ENCODE measurements around the gene NPHS2.

NPHS2 gene

DNA sequence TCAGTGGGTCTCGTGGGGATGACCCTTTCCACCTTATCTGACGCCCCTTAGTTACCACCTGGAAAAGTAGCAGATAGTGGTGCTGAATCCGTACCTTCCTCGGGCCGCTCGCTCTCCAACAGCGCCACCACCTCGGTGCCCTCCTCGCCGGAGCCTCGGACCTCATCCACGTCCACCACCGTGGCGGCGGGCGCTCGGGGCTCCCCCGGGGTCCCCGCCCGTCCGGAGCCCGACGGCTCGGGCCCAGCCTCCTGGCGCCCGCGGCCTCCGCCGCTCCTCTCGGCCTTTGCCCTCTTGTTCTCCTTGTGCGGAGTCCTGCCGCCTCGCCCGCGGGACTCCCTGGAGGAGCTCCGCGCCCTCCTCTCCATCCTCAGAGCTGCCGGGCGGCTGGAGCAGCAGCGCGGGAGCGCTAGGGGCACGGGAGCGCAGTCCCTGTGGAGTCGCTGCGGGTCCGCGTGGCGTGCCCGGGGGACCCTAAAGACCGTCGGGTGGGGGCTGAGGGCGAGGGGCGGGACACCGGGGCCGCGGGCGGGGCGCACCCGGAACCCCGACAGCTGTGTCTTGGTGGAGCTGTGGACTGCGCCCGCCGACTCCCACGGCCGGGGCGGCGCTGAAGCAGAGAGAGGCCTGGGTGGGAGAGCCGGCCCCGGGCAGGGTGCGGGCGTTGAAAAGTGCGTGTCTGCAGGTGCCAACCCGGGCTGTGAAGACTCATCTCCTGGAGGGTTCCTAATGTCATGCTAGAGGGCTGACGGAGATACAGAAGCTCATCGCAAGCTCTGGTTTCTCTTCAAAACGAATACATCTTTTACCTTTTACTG, at the start of gene NPHS2:
Gene NPHS2, minus strand, starts transcription at position 452 of the 818 bp plus-strand sequence. Its CDS starts 84 bp downstream, at position 368.
- Histone ChIP-seq H3K4me1 (ENCODE audit: control insufficient read depth, low read depth, low read length) (peaks cover 6% of the 10 kb centered on the region), H3K36me3 (ENCODE audit: control insufficient read depth, low read depth, low read length) (no peaks in the 10 kb centered on the region), H3K9ac (ENCODE audit: low read length) (no peak within 1 kb of the TSS), H3K9me3 (ENCODE audit: control insufficient read depth, low read depth, low read length) (no peaks in the 10 kb centered on the region), H3K27me3 (ENCODE audit: control insufficient read depth, insufficient read depth, low read length) (peaks cover 58% of the 10 kb centered on the region), H3K4me3 (ENCODE audit: low read length) (peak within 1 kb of the TSS; percentile 50), H3K27ac (ENCODE audit: low read length) (no peak within 1 kb of the TSS)

DNA sequence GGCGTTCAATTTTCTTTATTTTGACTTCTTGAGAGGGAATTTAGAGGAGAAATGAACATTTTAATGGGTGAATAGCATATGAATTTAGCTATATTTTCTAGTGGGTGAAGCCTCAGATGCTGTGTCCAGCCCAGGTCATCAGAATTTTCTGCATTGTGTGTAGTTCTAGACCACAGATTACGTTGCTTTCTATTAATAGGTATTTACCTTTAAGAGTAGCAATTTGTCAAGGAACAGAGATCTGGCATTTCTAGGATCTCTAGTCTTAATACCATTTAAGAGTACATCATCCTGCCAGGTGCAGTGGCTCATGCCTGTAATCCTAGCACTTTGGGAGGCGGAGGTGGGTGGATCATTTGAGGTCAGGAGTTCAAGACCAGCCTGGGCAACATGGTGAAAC, 36.6 kb upstream of the NPHS2 start:
- Histone ChIP-seq H3K27me3 (ENCODE audit: control insufficient read depth, insufficient read depth, low read length) (no peaks in the 10 kb centered on the region), H3K4me1 (ENCODE audit: control insufficient read depth, low read depth, low read length) (no peaks in the 10 kb centered on the region), H3K27ac (ENCODE audit: low read length) (no peak overlapping the region), H3K9me3 (ENCODE audit: control insufficient read depth, low read depth, low read length) (no peaks in the 10 kb centered on the region), H3K36me3 (ENCODE audit: control insufficient read depth, low read depth, low read length) (no peaks in the 10 kb centered on the region), H3K9ac (ENCODE audit: low read length) (no peak overlapping the region), H3K4me3 (ENCODE audit: low read length) (no peak overlapping the region)

DNA sequence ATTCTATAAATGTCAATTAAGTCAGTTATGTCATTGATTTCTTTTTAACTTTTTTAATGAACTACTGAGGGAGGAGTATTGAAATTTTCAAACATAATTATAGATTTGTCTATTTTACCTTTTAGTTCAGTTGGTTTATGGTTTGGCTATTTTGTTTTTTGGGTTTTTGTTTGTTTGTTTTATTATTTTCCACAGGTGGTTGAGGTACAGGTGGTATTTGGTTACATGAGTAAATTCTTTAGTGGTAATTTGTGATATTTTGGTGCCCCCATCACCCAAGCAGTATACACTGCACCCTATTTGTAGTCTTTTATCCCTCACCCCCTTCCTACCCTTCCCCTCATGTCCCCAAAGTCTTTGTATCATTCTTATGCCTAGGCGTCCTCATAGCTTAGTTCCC, 25.3 kb upstream of the NPHS2 start:
- H3K4me1 ChIP-seq (ENCODE audit: control insufficient read depth, low read depth, low read length) = no peaks in the 10 kb centered on the region
- H3K9me3 ChIP-seq (ENCODE audit: control insufficient read depth, low read depth, low read length) = no peaks in the 10 kb centered on the region
- no peaks in the 10 kb centered on the region for H3K27me3 ChIP-seq (ENCODE audit: control insufficient read depth, insufficient read depth, low read length)
- no peak overlapping the region for H3K4me3 ChIP-seq (ENCODE audit: low read length)
- H3K9ac ChIP-seq (ENCODE audit: low read length) = no peak overlapping the region
- no peak overlapping the region for H3K27ac ChIP-seq (ENCODE audit: low read length)
- no peaks in the 10 kb centered on the region for H3K36me3 ChIP-seq (ENCODE audit: control insufficient read depth, low read depth, low read length)

DNA sequence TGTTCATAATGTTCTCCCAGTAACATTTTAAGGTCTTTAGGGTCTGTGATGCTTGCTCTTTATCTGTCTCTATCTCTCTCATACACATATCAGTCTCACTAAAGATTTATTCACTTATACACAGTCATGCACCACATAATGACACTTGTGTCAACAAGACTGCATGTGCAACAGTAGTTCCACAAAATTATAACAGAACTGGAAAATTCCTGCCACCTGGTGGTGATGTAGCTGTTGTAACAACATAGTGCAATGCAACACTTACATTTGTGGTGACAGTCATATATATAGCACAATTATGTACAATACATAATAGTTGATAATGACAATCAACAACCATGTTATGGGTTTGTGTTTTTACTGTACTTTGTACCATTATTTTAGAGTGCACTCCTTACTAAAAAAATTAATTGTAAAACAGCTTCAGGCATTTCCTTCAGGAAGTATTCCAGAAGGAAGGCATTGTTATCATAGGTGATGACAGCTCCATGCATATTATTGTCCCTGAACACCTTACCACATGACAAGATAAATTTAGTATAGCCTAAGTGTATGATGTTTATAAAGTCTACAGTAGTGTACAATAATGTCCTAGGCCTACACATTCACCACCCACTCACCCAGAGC, 24.0 kb upstream of the NPHS2 start:
- no peak overlapping the region for H3K9ac ChIP-seq (ENCODE audit: low read length)
- H3K27ac ChIP-seq (ENCODE audit: low read length) = no peak overlapping the region
- H3K9me3 ChIP-seq (ENCODE audit: control insufficient read depth, low read depth, low read length) = no peaks in the 10 kb centered on the region
- H3K4me1 ChIP-seq (ENCODE audit: control insufficient read depth, low read depth, low read length) = no peaks in the 10 kb centered on the region
- H3K27me3 ChIP-seq (ENCODE audit: control insufficient read depth, insufficient read depth, low read length) = no peaks in the 10 kb centered on the region
- no peak overlapping the region for H3K4me3 ChIP-seq (ENCODE audit: low read length)
- no peaks in the 10 kb centered on the region for H3K36me3 ChIP-seq (ENCODE audit: control insufficient read depth, low read depth, low read length)

DNA sequence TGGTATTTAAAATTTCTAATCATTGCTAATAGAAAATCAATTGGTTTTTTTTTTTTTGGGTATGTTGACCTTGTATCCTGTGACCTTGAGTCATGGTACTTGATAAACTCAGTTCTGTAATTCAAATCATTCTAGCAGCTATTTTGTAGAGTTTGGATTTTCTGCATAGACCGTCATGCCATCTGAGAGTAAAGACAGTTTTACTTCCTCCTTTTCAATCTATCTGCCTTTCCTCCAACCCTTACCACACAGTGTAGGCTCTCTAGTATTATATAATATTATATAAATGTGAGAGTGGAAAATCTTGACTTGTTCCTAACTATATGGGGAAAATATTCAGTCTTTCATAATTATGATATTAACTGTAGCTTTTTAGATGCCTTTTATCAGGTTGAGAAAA, 22.9 kb upstream of the NPHS2 start:
- Histone ChIP-seq H3K9me3 (ENCODE audit: control insufficient read depth, low read depth, low read length) (no peaks in the 10 kb centered on the region), H3K27me3 (ENCODE audit: control insufficient read depth, insufficient read depth, low read length) (no peaks in the 10 kb centered on the region), H3K4me1 (ENCODE audit: control insufficient read depth, low read depth, low read length) (no peaks in the 10 kb centered on the region), H3K9ac (ENCODE audit: low read length) (no peak overlapping the region), H3K36me3 (ENCODE audit: control insufficient read depth, low read depth, low read length) (no peaks in the 10 kb centered on the region), H3K4me3 (ENCODE audit: low read length) (no peak overlapping the region), H3K27ac (ENCODE audit: low read length) (no peak overlapping the region)

DNA sequence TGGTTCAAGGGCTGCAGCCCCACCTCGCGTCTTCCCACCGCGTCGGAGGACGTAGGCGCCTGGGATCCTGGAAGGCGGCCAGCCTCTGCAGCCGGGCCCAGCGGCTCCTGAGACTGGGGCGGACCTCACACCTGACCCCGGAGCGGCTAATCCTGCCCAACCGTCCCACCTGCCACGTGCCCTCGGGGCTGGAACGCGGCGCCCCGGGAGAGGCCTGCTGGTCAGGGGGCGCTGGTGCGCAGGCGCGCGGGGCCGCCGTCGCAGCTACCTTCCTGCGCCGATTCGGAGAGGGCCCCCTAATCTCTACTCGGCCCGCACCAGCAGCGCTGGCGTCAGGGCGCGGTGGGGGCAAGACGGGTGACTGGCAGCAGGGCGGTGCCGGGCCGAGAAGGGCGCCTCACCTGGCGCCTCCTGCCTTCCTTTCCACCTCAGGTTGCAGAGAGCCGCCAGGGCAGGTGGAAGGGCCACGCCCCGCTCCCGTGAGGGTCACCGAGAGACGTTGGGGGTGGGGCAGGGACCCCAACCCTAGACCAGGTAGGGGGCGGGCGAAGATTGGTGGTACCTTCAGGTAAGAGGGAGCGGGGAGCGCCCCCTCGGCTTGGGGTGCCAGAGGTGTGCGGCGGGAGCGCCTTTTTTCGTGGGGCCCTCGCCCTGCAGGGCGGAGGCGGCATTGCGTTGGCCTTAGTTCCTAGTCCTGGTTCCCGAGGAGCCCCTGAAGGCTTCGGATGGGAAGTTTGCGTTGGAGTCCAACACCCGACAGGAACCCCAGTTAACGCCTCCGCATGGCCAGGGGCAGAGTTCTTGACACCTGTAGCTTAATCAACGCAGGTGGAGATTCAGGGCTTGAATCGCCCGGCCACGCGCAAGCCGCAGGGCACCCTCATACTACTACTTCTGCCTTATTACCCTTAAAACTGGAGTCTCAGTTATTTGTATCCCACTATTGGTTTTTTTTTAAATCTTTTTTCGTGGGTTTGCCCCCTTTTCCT, 16.1 kb upstream of the NPHS2 start, which contains the start of gene TDRD5:
Gene TDRD5, plus strand, starts transcription at position 241 of the 989 bp plus-strand sequence. CDS start 784 bp downstream, outside the sequence.
- no peak within 1 kb of the TSS for H3K9ac ChIP-seq (ENCODE audit: low read length)
- H3K4me1 ChIP-seq (ENCODE audit: control insufficient read depth, low read depth, low read length) = no peaks in the 10 kb centered on the region
- no peaks in the 10 kb centered on the region for H3K9me3 ChIP-seq (ENCODE audit: control insufficient read depth, low read depth, low read length)
- H3K27me3 ChIP-seq (ENCODE audit: control insufficient read depth, insufficient read depth, low read length) = peaks cover 9% of the 10 kb centered on the region
- no peak within 1 kb of the TSS for H3K4me3 ChIP-seq (ENCODE audit: low read length)
- no peak within 1 kb of the TSS for H3K27ac ChIP-seq (ENCODE audit: low read length)
- no peaks in the 10 kb centered on the region for H3K36me3 ChIP-seq (ENCODE audit: control insufficient read depth, low read depth, low read length)

DNA sequence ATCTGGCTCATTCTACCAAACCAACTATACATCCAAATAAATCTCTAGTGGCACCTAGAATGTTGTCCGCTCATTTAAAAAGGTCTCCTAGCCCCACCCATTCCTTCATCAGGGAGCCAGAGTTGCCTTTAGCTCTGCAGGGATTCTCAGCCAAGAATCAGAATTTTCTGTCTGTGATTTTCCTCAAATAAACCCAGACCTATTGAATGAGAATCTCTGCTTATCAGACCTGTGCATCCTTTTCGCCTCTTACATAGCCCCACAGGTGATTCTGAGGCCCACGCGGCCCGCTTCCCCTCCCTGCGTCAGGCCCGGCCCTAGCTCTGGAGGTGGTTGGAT, 15.5 kb upstream of the NPHS2 start:
- no peak overlapping the region for H3K27ac ChIP-seq (ENCODE audit: low read length)
- H3K4me3 ChIP-seq (ENCODE audit: low read length) = no peak overlapping the region
- H3K9ac ChIP-seq (ENCODE audit: low read length) = no peak overlapping the region

DNA sequence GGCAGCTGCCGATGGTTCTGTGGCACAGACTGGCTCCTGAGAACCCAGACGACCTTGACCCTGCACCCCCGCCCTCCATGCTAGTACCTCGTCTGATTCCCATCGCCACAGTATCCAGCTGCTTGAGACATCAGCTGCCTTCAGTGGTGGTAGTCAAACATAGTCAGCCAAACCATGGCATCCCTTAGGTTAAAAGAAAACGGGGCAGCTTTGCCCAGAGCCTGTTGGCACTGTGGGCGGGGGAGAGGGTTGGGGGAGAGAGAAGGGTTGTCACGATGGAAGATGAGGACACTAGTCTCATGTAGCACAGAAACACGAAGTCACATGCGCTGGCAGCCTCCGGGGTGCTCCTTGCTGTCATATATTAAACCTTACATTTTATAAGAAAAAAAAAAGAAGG, 14.9 kb upstream of the NPHS2 start:
- no peak overlapping the region for H3K9ac ChIP-seq (ENCODE audit: low read length)
- no peak overlapping the region for H3K27ac ChIP-seq (ENCODE audit: low read length)
- no peak overlapping the region for H3K4me3 ChIP-seq (ENCODE audit: low read length)
- no peaks in the 10 kb centered on the region for H3K4me1 ChIP-seq (ENCODE audit: control insufficient read depth, low read depth, low read length)
- no peaks in the 10 kb centered on the region for H3K9me3 ChIP-seq (ENCODE audit: control insufficient read depth, low read depth, low read length)
- no peaks in the 10 kb centered on the region for H3K36me3 ChIP-seq (ENCODE audit: control insufficient read depth, low read depth, low read length)
- peaks cover 16% of the 10 kb centered on the region for H3K27me3 ChIP-seq (ENCODE audit: control insufficient read depth, insufficient read depth, low read length)

More for the DNA sequence above, 15.5 kb upstream of the NPHS2 start:
- no peaks in the 10 kb centered on the region for H3K9me3 ChIP-seq (ENCODE audit: control insufficient read depth, low read depth, low read length)
- peaks cover 13% of the 10 kb centered on the region for H3K27me3 ChIP-seq (ENCODE audit: control insufficient read depth, insufficient read depth, low read length)
- no peaks in the 10 kb centered on the region for H3K4me1 ChIP-seq (ENCODE audit: control insufficient read depth, low read depth, low read length)
- H3K36me3 ChIP-seq (ENCODE audit: control insufficient read depth, low read depth, low read length) = no peaks in the 10 kb centered on the region

DNA sequence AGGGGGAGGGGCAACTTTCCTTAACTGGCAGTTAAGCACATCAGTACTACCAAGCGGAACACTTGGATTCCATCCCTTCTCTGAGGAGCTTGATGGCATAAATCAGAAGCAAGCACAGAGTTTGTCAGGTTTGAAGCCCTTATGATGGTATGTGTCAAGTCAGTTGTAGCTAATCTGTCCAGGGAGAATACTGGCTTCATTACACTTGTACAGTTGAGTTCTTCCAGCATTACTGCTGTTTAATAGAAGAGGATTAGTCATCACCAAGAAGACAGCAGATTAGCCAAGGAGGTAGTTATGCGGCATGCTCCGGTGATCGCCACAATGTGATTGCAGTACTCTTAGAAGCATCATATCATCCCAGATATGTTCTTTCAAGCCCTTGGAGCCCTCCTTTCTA, 13.8 kb upstream of the NPHS2 start:
- Histone ChIP-seq H3K36me3 (ENCODE audit: control insufficient read depth, low read depth, low read length) (no peaks in the 10 kb centered on the region), H3K4me1 (ENCODE audit: control insufficient read depth, low read depth, low read length) (no peaks in the 10 kb centered on the region), H3K27me3 (ENCODE audit: control insufficient read depth, insufficient read depth, low read length) (peaks cover 27% of the 10 kb centered on the region)

DNA sequence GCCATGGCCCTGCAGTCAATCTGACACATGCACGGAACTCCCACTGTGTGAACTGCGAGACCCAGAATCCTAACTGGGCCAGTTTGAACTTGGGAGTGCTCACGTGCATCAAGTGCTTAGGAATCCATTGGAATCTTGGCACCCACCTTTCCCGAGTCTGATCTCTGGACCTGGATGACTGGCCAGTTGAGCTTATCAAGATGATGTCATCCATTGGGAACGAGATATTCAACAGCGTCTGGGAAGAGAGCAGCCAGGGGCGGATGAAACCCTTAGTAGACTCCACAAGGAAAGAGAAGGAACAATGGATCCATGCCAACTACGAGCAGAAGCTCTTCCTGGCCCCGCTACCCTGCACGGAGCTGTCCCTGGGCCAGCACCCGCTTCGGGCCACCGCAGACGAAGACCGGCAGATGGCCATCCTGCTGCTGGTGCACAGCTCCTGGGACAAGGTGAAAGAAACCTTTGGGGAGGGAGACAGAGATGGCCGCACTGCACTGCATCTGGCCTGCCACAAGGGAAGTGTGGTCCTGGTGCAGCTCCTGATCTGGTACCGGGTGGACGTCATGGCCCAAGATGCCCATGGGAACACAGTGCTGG, 12.8 kb upstream of the NPHS2 start:
- H3K36me3 ChIP-seq (ENCODE audit: control insufficient read depth, low read depth, low read length) = no peaks in the 10 kb centered on the region
- peaks cover 27% of the 10 kb centered on the region for H3K27me3 ChIP-seq (ENCODE audit: control insufficient read depth, insufficient read depth, low read length)

More for the DNA sequence above, 13.8 kb upstream of the NPHS2 start:
- Histone ChIP-seq H3K27ac (ENCODE audit: low read length) (no peak overlapping the region), H3K9me3 (ENCODE audit: control insufficient read depth, low read depth, low read length) (no peaks in the 10 kb centered on the region), H3K4me3 (ENCODE audit: low read length) (no peak overlapping the region), H3K9ac (ENCODE audit: low read length) (no peak overlapping the region)

DNA sequence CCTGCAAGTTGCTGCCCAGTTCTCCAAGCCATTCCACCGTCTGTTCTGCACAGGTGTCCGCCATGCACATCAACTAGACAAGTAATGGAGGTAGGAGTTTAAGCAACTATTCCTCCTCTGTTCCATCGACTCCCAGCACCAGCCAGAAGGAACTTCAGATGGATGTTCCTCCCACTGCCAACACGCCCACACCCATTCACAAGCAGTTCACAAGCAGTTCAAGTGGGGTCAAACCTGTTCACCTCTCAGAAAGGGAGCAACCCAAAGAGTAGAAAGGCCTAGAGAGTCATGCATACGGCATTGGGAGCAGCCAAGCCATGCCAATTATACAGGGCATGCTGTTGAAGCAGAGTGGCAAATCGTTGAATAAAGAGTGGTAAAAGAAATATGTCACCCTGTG, 11.6 kb upstream of the NPHS2 start:
- no peaks in the 10 kb centered on the region for H3K9me3 ChIP-seq (ENCODE audit: control insufficient read depth, low read depth, low read length)
- H3K9ac ChIP-seq (ENCODE audit: low read length) = no peak overlapping the region
- H3K4me1 ChIP-seq (ENCODE audit: control insufficient read depth, low read depth, low read length) = peaks cover 2% of the 10 kb centered on the region
- no peak overlapping the region for H3K27ac ChIP-seq (ENCODE audit: low read length)
- H3K27me3 ChIP-seq (ENCODE audit: control insufficient read depth, insufficient read depth, low read length) = peaks cover 27% of the 10 kb centered on the region
- no peaks in the 10 kb centered on the region for H3K36me3 ChIP-seq (ENCODE audit: control insufficient read depth, low read depth, low read length)
- no peak overlapping the region for H3K4me3 ChIP-seq (ENCODE audit: low read length)

More for the DNA sequence above, 12.8 kb upstream of the NPHS2 start:
- no peaks in the 10 kb centered on the region for H3K9me3 ChIP-seq (ENCODE audit: control insufficient read depth, low read depth, low read length)
- no peak overlapping the region for H3K9ac ChIP-seq (ENCODE audit: low read length)
- H3K4me3 ChIP-seq (ENCODE audit: low read length) = no peak overlapping the region
- H3K27ac ChIP-seq (ENCODE audit: low read length) = no peak overlapping the region
- H3K4me1 ChIP-seq (ENCODE audit: control insufficient read depth, low read depth, low read length) = peaks cover 2% of the 10 kb centered on the region
